ENCODE data around the gene SDCBP2. TPM values are rescaled to one million over a fixed set of nuclear protein-coding genes. Genes with fewer than 3 reads are reported as not detected.

The SDCBP2 gene
- polyA plus RNA-seq, 1 of the 3 experiments (the other 2 are of a cell fraction): 3.0 TPM

- H3K9me2 ChIP-seq: no peaks in the 10 kb centered on the region
- no peak for DNase-seq
- no peak for TF ChIP-seq MAX (IDR thresholded peaks at IDR 0.05; ENCODE audit: low read depth)
- TF ChIP-seq TCF12 (IDR thresholded peaks at IDR 0.05): no peak
- no peak for TF ChIP-seq GATA2 (CRISPR knock-in tag; IDR thresholded peaks at IDR 0.05)
- no peak for TF ChIP-seq RCOR1 (IDR thresholded peaks at IDR 0.05; ENCODE audit: low read length)
- no peak for TF ChIP-seq EZH2phosphoT487 (IDR thresholded peaks at IDR 0.05; ENCODE audit: borderline replicate concordance, low read depth)
- TF ChIP-seq USF2 (IDR thresholded peaks at IDR 0.05; ENCODE audit: borderline replicate concordance, low read depth, low read length): no peak
- TF ChIP-seq RXRA (IDR thresholded peaks at IDR 0.05; ENCODE audit: borderline replicate concordance, low read depth): no peak
- no peak for TF ChIP-seq POLR2AphosphoS5 (IDR thresholded peaks at IDR 0.05; ENCODE audit: low read depth, low read length)
- no peak for TF ChIP-seq NRF1 (IDR thresholded peaks at IDR 0.05; ENCODE audit: low read depth, low read length)
- no peak for TF ChIP-seq EP300 (IDR thresholded peaks at IDR 0.05; ENCODE audit: borderline replicate concordance in 1 of 2, low read depth in 1 of 2, low read length in 1 of 2)
- TF ChIP-seq RAD21 (IDR thresholded peaks at IDR 0.05; ENCODE audit: low read length): no peak
- ChIA-PET CTCF (no interaction called here), POLR2A (no interaction called here)
- no peak overlapping the region for H3K4me3 ChIP-seq (ENCODE audit: low read depth in 2 of 2, low read length in 1 of 2)
- H3K4me1 ChIP-seq (ENCODE audit: control insufficient read depth in 1 of 2, insufficient read depth in 2 of 2, low read depth in 1 of 2, low read length in 1 of 2): peaks cover 0 to 11% of the 10 kb centered on the region in 2 experiments; a peak in 2 of 4 replicates
- no peak overlapping the region for H2AFZ ChIP-seq (ENCODE audit: low read depth)
- H3K36me3 ChIP-seq (replicated peaks in 1 of 2; ENCODE audit: control insufficient read depth in 1 of 2, insufficient read depth in 2 of 2, low read length in 1 of 2): no peaks in the 10 kb centered on the region
- H4K20me1 ChIP-seq (ENCODE audit: insufficient read depth): no peaks in the 10 kb centered on the region
- H3F3A ChIP-seq (replicated peaks; ENCODE audit: insufficient read depth): peaks cover 8% of the 10 kb centered on the region
- no peaks in the 10 kb centered on the region for H3K79me2 ChIP-seq (ENCODE audit: insufficient read depth)
- H3K27ac ChIP-seq (ENCODE audit: low read depth in 2 of 2, low read length in 1 of 2): no peak overlapping the region
- no peak overlapping the region for H3K9ac ChIP-seq
- H3K4me2 ChIP-seq: peak overlapping the region; percentile 44; the same call in 1 of the 2 replicates
- H3K27me3 ChIP-seq (ENCODE audit: insufficient read depth): no peaks in the 10 kb centered on the region
- 47% methylated on average over 12 of the region's 12 CpGs for WGBS (ENCODE audit: low lambda C conversion rate)
- no peaks in the 10 kb centered on the region for H3K9me3 ChIP-seq
Observed at GRCh38 chr20:1317545-1318255, 11.2 kb downstream of the SDCBP2 start.

GRCh38 chr20:1315804-1316203 lies 13.1 kb downstream of the SDCBP2 start:
- no peaks in the 10 kb centered on the region for H3F3A ChIP-seq (replicated peaks; ENCODE audit: insufficient read depth)
- DNase-seq: no peak
- no peak overlapping the region for H3K4me3 ChIP-seq (ENCODE audit: low read depth in 2 of 2, low read length in 1 of 2)
- no peak overlapping the region for H3K9ac ChIP-seq
- H3K4me1 ChIP-seq (ENCODE audit: control insufficient read depth in 1 of 2, insufficient read depth in 2 of 2, low read depth in 1 of 2, low read length in 1 of 2): 0 out of 4 replicates have a peak, but pooled peaks cover 0 to 4% of the 10 kb centered on the region in 2 experiments
- WGBS (ENCODE audit: low lambda C conversion rate): 50% methylated on average over 5 of the region's 5 CpGs
- no peaks in the 10 kb centered on the region for H3K36me3 ChIP-seq (replicated peaks in 1 of 2; ENCODE audit: control insufficient read depth in 1 of 2, insufficient read depth in 2 of 2, low read length in 1 of 2)
- no peaks in the 10 kb centered on the region for H4K20me1 ChIP-seq (ENCODE audit: insufficient read depth)
- no peaks in the 10 kb centered on the region for H3K79me2 ChIP-seq (ENCODE audit: insufficient read depth)
- ChIA-PET CTCF (interaction anchor here (0.6 to 1.5 kb wide), 4 partner anchors 17 to 188 kb away, joined by 3 to 6 read pairs (median 4); no protein-coding TSS in a partner anchor), POLR2A (no interaction called here)
- H2AFZ ChIP-seq (ENCODE audit: low read depth): no peak overlapping the region
- H3K27ac ChIP-seq (ENCODE audit: low read depth in 2 of 2, low read length in 1 of 2): no peak overlapping the region
- H3K9me2 ChIP-seq: no peaks in the 10 kb centered on the region
- no peaks in the 10 kb centered on the region for H3K27me3 ChIP-seq (ENCODE audit: insufficient read depth)
- no peak for TF ChIP-seq CTCF (IDR thresholded peaks at IDR 0.05)
- no peak for TF ChIP-seq SMC3 (IDR thresholded peaks at IDR 0.05; ENCODE audit: low read depth, low read length)
- TF ChIP-seq USF2 (IDR thresholded peaks at IDR 0.05; ENCODE audit: borderline replicate concordance, low read depth, low read length): no peak
- TF ChIP-seq TAF1 (IDR thresholded peaks at IDR 0.05; ENCODE audit: borderline replicate concordance, low read depth, low read length): no peak
- no peak for TF ChIP-seq FOSL2 (IDR thresholded peaks at IDR 0.05; ENCODE audit: borderline replicate concordance, low read depth)
- TF ChIP-seq TCF12 (IDR thresholded peaks at IDR 0.05): no peak
- no peak for TF ChIP-seq NFIC (IDR thresholded peaks at IDR 0.05; ENCODE audit: borderline replicate concordance)
- TF ChIP-seq CHD2 (IDR thresholded peaks at IDR 0.05; ENCODE audit: low read length, partially characterized antibody): no peak
- TF ChIP-seq EZH2phosphoT487 (IDR thresholded peaks at IDR 0.05; ENCODE audit: borderline replicate concordance, low read depth): no peak
- no peak for TF ChIP-seq IRF3 (IDR thresholded peaks at IDR 0.05; ENCODE audit: low read depth, low read length)
- no peak for TF ChIP-seq SIN3A (IDR thresholded peaks at IDR 0.05; ENCODE audit: borderline replicate concordance, low read depth, low read length)
- TF ChIP-seq RFX5 (IDR thresholded peaks at IDR 0.05; ENCODE audit: low read length): no peak
- no peak for TF ChIP-seq JUND (IDR thresholded peaks at IDR 0.05)
- TF ChIP-seq RCOR1 (IDR thresholded peaks at IDR 0.05; ENCODE audit: low read length): no peak
- no peak for TF ChIP-seq FOXM1 (IDR thresholded peaks at IDR 0.05; ENCODE audit: low read depth)
- TF ChIP-seq MAX (IDR thresholded peaks at IDR 0.05; ENCODE audit: low read depth): no peak
- H3K9me3 ChIP-seq: no peaks in the 10 kb centered on the region
- H3K4me2 ChIP-seq: no peak overlapping the region
